Neuronal stem cell (in vitro differentiated cells): ENCODE results near the gene IDH3G.

Source experiments
- DNase-seq: peaks from one replicate; pipeline ENCODE4 v3.0.0-alpha.2; 2013; ENCODE audit warnings: low spot score
- H2AFZ ChIP-seq: one replicate; pipeline ENCODE4 v1.6.1; 2013; ENCODE audit warnings: mild to moderate bottlenecking, low read length, inconsistent platforms
- H2AK5ac ChIP-seq: 2 replicates; pipeline ENCODE4 v1.6.1; 2013; ENCODE audit warnings: low read depth, mild to moderate bottlenecking, inconsistent platforms, low read length, moderate library complexity, mixed read lengths
- H2BK120ac ChIP-seq: 2 replicates; pipeline ENCODE4 v1.6.1; 2013; ENCODE audit warnings: low read depth, mild to moderate bottlenecking, inconsistent platforms, low read length, moderate library complexity, mixed read lengths
- H2BK12ac ChIP-seq: one replicate; pipeline ENCODE4 v1.6.1; 2013; ENCODE audit warnings: low read length, inconsistent platforms
- H2BK15ac ChIP-seq: 2 replicates; pipeline ENCODE4 v1.6.1; 2013; ENCODE audit warnings: mild to moderate bottlenecking, low read length, inconsistent platforms, mixed read lengths
- H2BK5ac ChIP-seq: one replicate; pipeline ENCODE4 v1.6.1; 2013; ENCODE audit warnings: inconsistent platforms, mild to moderate bottlenecking, low read length, moderate library complexity
- H3K14ac ChIP-seq: one replicate; pipeline ENCODE4 v1.6.1; 2013; ENCODE audit warnings: low read length, inconsistent platforms
- H3K18ac ChIP-seq: 2 replicates; pipeline ENCODE4 v1.6.1; 2013; ENCODE audit warnings: low read length, inconsistent platforms
- H3K23ac ChIP-seq: 2 replicates; pipeline ENCODE4 v1.6.1; 2013; ENCODE audit warnings: low read depth, mild to moderate bottlenecking, mixed read lengths, low read length, inconsistent platforms; ENCODE audit not compliant: poor library complexity
- H3K27ac ChIP-seq: replicated peaks from 3 replicates; pipeline ENCODE4 v1.5.1; 2013; ENCODE audit warnings: low read length, inconsistent platforms
- H3K27me3 ChIP-seq, 3 experiments: 2 replicates each; pipeline ENCODE4 v1.6.1; 2013; ENCODE audit warnings: low read length in 3 of 3, mild to moderate bottlenecking in 2 of 3, inconsistent platforms in 1 of 3, low read depth in 1 of 3, mixed read lengths in 1 of 3, moderate library complexity in 1 of 3; ENCODE audit not compliant: control insufficient read depth in 3 of 3, insufficient read depth in 3 of 3
- H3K36me3 ChIP-seq, 2 donors: replicated peaks in 1 of 2; 2 replicates each; pipeline ENCODE4 v1.6.1; 2013; ENCODE audit warnings: low read length in 2 of 2; ENCODE audit not compliant: control insufficient read depth in 2 of 2, insufficient read depth in 2 of 2
- H3K4ac ChIP-seq: 2 replicates; pipeline ENCODE4 v1.6.1; 2013; ENCODE audit warnings: inconsistent platforms, mild to moderate bottlenecking, low read length, moderate library complexity
- H3K4me1 ChIP-seq, 2 donors: 1 replicate in 1 of 2; 2 replicates in 1 of 2; pipeline ENCODE4 v1.6.1; 2013; ENCODE audit warnings: low read length in 2 of 2, low read depth in 1 of 2; ENCODE audit not compliant: control insufficient read depth in 2 of 2, insufficient read depth in 1 of 2
- H3K4me2 ChIP-seq: one replicate; pipeline ENCODE4 v1.6.1; 2013; ENCODE audit warnings: mild to moderate bottlenecking, low read length, inconsistent platforms; ENCODE audit not compliant: insufficient read depth, poor library complexity, severe bottlenecking
- H3K4me3 ChIP-seq, 2 donors: 2 replicates each; pipeline ENCODE4 v1.5.1; 2013; ENCODE audit warnings: low read length in 2 of 2, mild to moderate bottlenecking in 2 of 2, inconsistent platforms in 1 of 2, moderate library complexity in 1 of 2
- H3K79me1 ChIP-seq: one replicate; pipeline ENCODE4 v1.6.1; 2013; ENCODE audit warnings: low read depth, mild to moderate bottlenecking, inconsistent platforms, low read length, moderate library complexity
- H3K9ac ChIP-seq: one replicate; pipeline ENCODE4 v1.6.1; 2013; ENCODE audit warnings: mild to moderate bottlenecking, low read depth, low read length, inconsistent platforms; ENCODE audit not compliant: poor library complexity
- H3K9me3 ChIP-seq, 2 donors: replicated peaks in 1 of 2; 2 replicates each; pipeline versions ENCODE3 to v1.6.1; 2013; ENCODE audit warnings: low read length in 2 of 2, mild to moderate bottlenecking in 2 of 2, inconsistent platforms in 1 of 2, low read depth in 1 of 2, mixed read lengths in 1 of 2, moderate library complexity in 1 of 2; ENCODE audit not compliant: control insufficient read depth in 2 of 2, insufficient read depth in 1 of 2
- H4K8ac ChIP-seq: one replicate; pipeline ENCODE4 v1.6.1; 2013; ENCODE audit warnings: low read depth, mild to moderate bottlenecking, inconsistent platforms, low read length, moderate library complexity
- H4K91ac ChIP-seq: one replicate; pipeline ENCODE4 v1.6.1; 2013; ENCODE audit warnings: low read length, low read depth, mild to moderate bottlenecking, inconsistent platforms; ENCODE audit not compliant: poor library complexity
- WGBS, 2 donors: extraction: QIAGEN DNeasy Blood & Tissue Kit; methylation state at CpG; one replicate each; pipeline ENCODE4 v1.1.7; 2013; ENCODE audit warnings: missing lambda C conversion rate in 2 of 2, mixed read lengths in 1 of 2; ENCODE audit not compliant: insufficient read length in 2 of 2, insufficient replicate concordance in 1 of 2; ENCODE audit errors: extremely low coverage in 2 of 2; 5-methylcytosine and 5-hydroxymethylcytosine counted together

Gene IDH3G

DNA sequence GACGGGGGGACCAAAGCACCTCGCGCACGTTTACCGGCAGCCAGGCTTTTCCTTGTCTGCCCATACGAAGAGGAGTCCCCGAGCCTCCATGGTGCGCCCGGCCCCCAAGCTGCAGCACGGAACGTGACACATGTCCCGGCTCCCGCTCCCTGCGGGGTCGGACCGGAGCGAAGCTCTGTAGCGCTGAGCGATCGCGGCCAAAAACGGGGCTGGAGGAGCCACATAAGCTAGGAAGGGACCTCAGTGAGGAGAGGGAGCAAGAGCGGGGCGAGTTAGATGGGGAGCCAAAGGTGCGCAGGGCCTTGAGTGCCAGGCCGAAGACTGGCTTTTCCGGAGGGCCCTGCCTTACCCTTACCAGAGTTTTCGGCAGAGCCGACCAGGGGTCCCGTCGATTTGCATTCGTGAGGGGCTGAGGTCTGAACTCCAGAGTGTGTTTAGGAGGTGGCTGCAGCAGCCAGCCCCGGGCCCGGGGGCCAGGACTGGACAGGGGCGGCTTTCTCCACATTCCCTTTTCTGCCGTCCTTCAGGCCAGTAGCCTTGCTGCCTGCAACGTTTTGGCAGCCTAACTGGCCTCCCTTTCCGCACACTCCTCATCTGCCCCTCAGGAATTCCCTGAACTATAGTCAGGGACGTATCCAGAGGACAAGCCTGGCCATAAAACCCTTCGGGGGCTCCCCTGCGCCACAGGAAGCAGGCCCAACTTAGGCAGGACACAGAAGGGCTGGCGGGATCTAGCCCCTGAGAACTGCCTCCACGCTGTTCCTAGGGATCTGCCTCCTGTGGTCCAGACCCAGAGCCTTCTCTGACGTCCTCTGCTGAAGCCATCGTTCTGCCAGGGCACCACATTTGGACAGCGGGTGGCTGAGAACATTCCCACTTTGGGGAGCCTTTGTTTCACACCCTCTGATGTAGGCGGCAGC is 982 bp upstream of the IDH3G start:
- Histone ChIP-seq H2BK15ac (no peak overlapping the region), H3K4ac (peak overlapping the region; percentile 53), H2BK5ac (no peak overlapping the region), H2AK5ac (no peak overlapping the region), H3K9me3 (peaks cover 0 to 4% of the 10 kb centered on the region in 2 donors), H3K27me3 (peaks cover 0 to 12% (median 0%) of the 10 kb centered on the region in 3 experiments), H2AFZ (peak overlapping the region; percentile 2), H3K9ac (peak overlapping the region; percentile 91), H3K18ac (peak overlapping the region; percentile 88), H3K36me3 (peaks cover 3 to 46% of the 10 kb centered on the region in 2 donors), H3K4me2 (peak overlapping the region; percentile 64), H3K23ac (no peak overlapping the region), H4K8ac (no peak overlapping the region), H2BK120ac (no peak overlapping the region), H3K4me3 (peak overlapping the region; percentile 78 to 93), H4K91ac (no peak overlapping the region), H3K14ac (peak overlapping the region; percentile 56), H3K4me1 (peaks cover 5% of the 10 kb centered on the region in 2 donors), H2BK12ac (no peak overlapping the region), H3K27ac (no peak overlapping the region), H3K79me1 (peaks cover 6% of the 10 kb centered on the region)
- no CpG with 5 or more reads among the region's 47 CpGs for WGBS, 2 donors
- DNase-seq, result no peak

DNA sequence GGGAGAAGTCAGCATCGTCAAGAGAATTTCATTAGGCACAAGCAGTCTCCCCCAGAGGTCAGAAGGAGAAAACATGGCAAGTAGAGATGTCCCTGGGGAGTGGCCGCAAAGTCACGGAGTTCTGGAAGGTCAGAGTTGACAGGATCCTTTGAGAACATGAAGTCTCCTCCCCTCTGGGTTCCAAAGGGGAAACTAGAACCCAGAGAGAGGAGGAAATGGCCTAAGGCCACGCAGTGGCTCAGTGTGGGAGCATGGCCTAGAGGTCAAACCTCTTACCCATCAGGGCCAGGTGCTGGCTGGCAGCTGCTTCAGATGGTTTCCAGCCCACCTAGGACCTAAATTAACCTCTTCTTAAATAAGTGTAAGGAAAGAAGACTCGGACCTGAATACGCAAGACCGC is 884 bp downstream of the IDH3G start:
- Histone ChIP-seq H3K14ac (no peak overlapping the region), H2BK15ac (no peak overlapping the region), H3K9ac (no peak overlapping the region), H3K27ac (no peak overlapping the region), H4K91ac (no peak overlapping the region), H3K4me3 (peak overlapping the region; percentile 78 to 88), H3K4ac (no peak overlapping the region), H2AFZ (no peak overlapping the region), H3K23ac (no peak overlapping the region), H2AK5ac (no peak overlapping the region), H3K18ac (no peak overlapping the region), H3K4me1 (peaks cover 5% of the 10 kb centered on the region in 2 donors), H3K4me2 (peak overlapping the region; percentile 66), H2BK5ac (no peak overlapping the region), H3K27me3 (peaks cover 0 to 14% (median 0%) of the 10 kb centered on the region in 3 experiments), H3K79me1 (peaks cover 6% of the 10 kb centered on the region), H2BK12ac (no peak overlapping the region), H3K36me3 (peaks cover 5 to 39% of the 10 kb centered on the region in 2 donors), H4K8ac (no peak overlapping the region), H3K9me3 (peaks cover 0 to 4% of the 10 kb centered on the region in 2 donors), H2BK120ac (no peak overlapping the region)
- WGBS, 2 donors, result no CpG with 5 or more reads among the region's 7 CpGs
- DNase-seq, result no peak

DNA sequence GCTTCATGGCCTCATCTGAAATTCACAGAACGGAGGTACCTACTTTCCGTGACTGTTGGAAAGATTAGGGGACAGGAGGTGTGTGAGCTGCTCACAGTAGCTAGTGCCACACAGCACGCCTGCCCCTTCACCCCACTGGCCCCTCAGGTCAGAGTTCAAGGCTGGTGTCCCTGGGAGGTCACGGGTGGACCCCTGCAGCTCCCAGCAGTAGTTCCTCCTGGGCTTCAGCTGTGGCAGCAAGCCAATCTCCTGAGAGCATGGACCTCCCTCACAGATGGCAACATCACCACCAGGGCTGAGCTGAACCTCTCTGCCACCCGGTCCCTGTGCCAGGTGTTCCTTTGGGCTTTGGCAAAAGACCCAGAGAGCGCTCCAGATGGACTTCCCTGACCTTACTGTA is 1.8 kb downstream of the IDH3G start:
- Histone ChIP-seq H3K4ac (no peak overlapping the region), H2BK12ac (no peak overlapping the region), H3K23ac (no peak overlapping the region), H2AFZ (no peak overlapping the region), H3K4me1 (peaks cover 5% of the 10 kb centered on the region in 2 donors), H3K9ac (no peak overlapping the region), H3K4me3 (peak overlapping the region in 1 of 2 donors; percentile 78), H3K27me3 (peaks cover 0 to 14% (median 0%) of the 10 kb centered on the region in 3 experiments), H3K36me3 (peaks cover 5 to 32% of the 10 kb centered on the region in 2 donors), H2BK15ac (no peak overlapping the region), H2BK120ac (no peak overlapping the region), H4K8ac (no peak overlapping the region), H3K79me1 (peaks cover 6% of the 10 kb centered on the region), H3K18ac (no peak overlapping the region), H4K91ac (no peak overlapping the region), H3K27ac (no peak overlapping the region), H3K4me2 (no peak overlapping the region), H2BK5ac (no peak overlapping the region), H3K14ac (no peak overlapping the region), H3K9me3 (peaks cover 0 to 4% of the 10 kb centered on the region in 2 donors), H2AK5ac (no peak overlapping the region)
- WGBS, 2 donors, result no CpG with 5 or more reads among the region's 6 CpGs
- no peak for DNase-seq

DNA sequence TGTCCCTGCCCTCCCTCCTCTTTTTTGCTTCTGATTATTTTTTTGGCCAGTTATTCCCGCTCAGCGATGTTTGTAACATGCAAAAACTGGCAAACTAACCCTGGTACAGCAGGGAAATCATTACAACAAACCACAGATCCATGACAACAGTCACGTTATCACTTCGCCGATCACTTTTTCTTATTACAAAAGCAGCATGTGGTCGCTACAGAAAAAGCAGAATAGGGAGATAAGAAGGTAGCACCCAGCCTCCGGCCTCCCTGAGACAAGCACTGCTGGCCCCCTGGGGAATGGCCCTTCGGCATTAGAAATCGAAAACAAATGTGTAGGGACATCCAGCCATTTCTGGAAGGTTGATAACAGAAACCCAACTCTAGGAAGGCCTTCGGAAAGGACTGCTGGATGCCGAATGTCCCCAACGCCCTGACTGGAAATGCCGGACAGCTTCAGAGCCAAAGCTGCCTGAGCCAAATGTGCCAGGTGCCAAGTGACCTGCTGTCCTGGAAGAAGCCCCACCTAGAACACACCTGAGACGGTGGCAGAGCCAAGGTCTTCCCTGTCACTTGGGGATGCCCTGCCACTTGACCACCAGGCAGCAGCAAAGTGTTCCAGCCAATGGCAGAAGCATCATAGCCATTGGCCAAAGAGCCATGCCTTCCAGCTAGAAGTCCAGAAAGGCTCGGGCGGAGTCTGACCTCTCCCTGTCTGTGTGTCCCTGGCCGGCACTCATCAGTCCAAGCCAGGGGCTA is 2.9 kb downstream of the IDH3G start:
- Histone ChIP-seq H3K27me3 (peaks cover 0 to 17% (median 0%) of the 10 kb centered on the region in 3 experiments), H3K79me1 (peaks cover 6% of the 10 kb centered on the region), H2AK5ac (no peak overlapping the region), H2AFZ (no peak overlapping the region), H3K23ac (no peak overlapping the region), H2BK12ac (no peak overlapping the region), H2BK15ac (no peak overlapping the region), H3K4me1 (peaks cover 5% of the 10 kb centered on the region in 2 donors), H3K9me3 (no peaks in the 10 kb centered on the region), H3K4me3 (no peak overlapping the region), H3K18ac (no peak overlapping the region), H4K91ac (no peak overlapping the region), H3K9ac (peak overlapping the region; percentile 44), H3K4ac (no peak overlapping the region), H2BK5ac (no peak overlapping the region), H2BK120ac (no peak overlapping the region), H3K27ac (no peak overlapping the region), H3K4me2 (no peak overlapping the region), H3K36me3 (peaks cover 6 to 30% of the 10 kb centered on the region in 2 donors), H4K8ac (no peak overlapping the region), H3K14ac (no peak overlapping the region)
- no CpG with 5 or more reads among the region's 17 CpGs for WGBS, 2 donors
- no peak for DNase-seq
